Neural cell (in vitro differentiated cells): ENCODE measurements around the gene TTC39C. TPM values are rescaled to one million over a fixed set of nuclear protein-coding genes. Genes with fewer than 3 reads are reported as not detected.

Source experiments
- H2AFZ ChIP-seq: fragments of 200-600, 300-800 bp; sonication (generic), shearing (Covaris generic); 2 replicates; pipeline ENCODE4 v1.6.0; 2014; ENCODE audit warnings: low read depth, mild to moderate bottlenecking, antibody characterized with exemption, low read length, moderate library complexity
- H3F3A ChIP-seq: fragments of 200-600 bp; shearing (Covaris generic); 2 replicates; pipeline ENCODE4 v1.6.1; 2016; ENCODE audit warnings: mild to moderate bottlenecking, moderate library complexity, mixed read lengths, antibody characterized with exemption, low read length; ENCODE audit not compliant: insufficient read depth, poor library complexity, severe bottlenecking
- H3K27ac ChIP-seq: fragments of 200-600, 300-800 bp; sonication (generic), shearing (Covaris generic); 2 replicates; pipeline ENCODE4 v1.5.1; 2014; ENCODE audit warnings: mild to moderate bottlenecking, low read length, moderate library complexity
- H3K27me3 ChIP-seq: fragments of 300-800, 200-600 bp; sonication (generic), shearing (Covaris generic); 2 replicates; pipeline ENCODE4 v1.6.0; 2014; ENCODE audit warnings: mild to moderate bottlenecking, low read depth, low read length, moderate library complexity; ENCODE audit not compliant: insufficient read depth
- H3K36me3 ChIP-seq: fragments of 300-800, 200-600 bp; sonication (generic), shearing (Covaris generic); 2 replicates; pipeline ENCODE4 v1.5.1; 2014; ENCODE audit warnings: mild to moderate bottlenecking, antibody characterized with exemption, low read length, moderate library complexity; ENCODE audit not compliant: insufficient read depth
- H3K4me2 ChIP-seq: fragments of 300-800, 200-600 bp; sonication (generic), shearing (Covaris generic); 2 replicates; pipeline ENCODE4 v1.6.0; 2014; ENCODE audit warnings: mild to moderate bottlenecking, low read length
- H3K4me3 ChIP-seq: fragments of 300-800, 200-600 bp; sonication (generic), shearing (Covaris generic); 2 replicates; pipeline ENCODE4 v1.5.1; 2014; ENCODE audit warnings: mild to moderate bottlenecking, low read length, moderate library complexity
- H3K79me2 ChIP-seq: fragments of 200-600 bp; shearing (Covaris generic); replicated peaks from 2 replicates; pipeline ENCODE4 v1.6.0; 2014; ENCODE audit warnings: mild to moderate bottlenecking, low read length, moderate library complexity; ENCODE audit not compliant: insufficient read depth
- H3K9ac ChIP-seq: fragments of 300-800, 200-600 bp; sonication (generic), shearing (Covaris generic); 2 replicates; pipeline ENCODE4 v1.6.1; 2016; ENCODE audit warnings: mild to moderate bottlenecking, low read length, mixed read lengths
- H3K9me2 ChIP-seq: fragments of 200-600 bp; shearing (Covaris generic); 2 replicates; pipeline ENCODE4 v1.6.1; 2016; ENCODE audit warnings: mild to moderate bottlenecking, low read length, mixed read lengths; ENCODE audit not compliant: insufficient read depth
- H3K9me3 ChIP-seq: fragments of 200-600, 300-800 bp; sonication (generic), shearing (Covaris generic); 2 replicates; pipeline ENCODE4 v1.6.1; 2016; ENCODE audit warnings: mild to moderate bottlenecking, mixed run types, low read length, moderate library complexity, mixed read lengths
- H4K20me1 ChIP-seq: fragments of 200-600 bp; shearing (Covaris generic); 2 replicates; pipeline ENCODE4 v1.6.1; 2016; ENCODE audit warnings: mild to moderate bottlenecking, mixed run types; ENCODE audit not compliant: insufficient read depth
- EP300 ChIP-seq: fragments of 450-650 bp; conservative IDR thresholded peaks from 2 replicates; pipeline ENCODE4 v1.6.1; 2014; ENCODE audit warnings: antibody characterized with exemption, mild to moderate bottlenecking, moderate library complexity; ENCODE audit not compliant: poor library complexity, severe bottlenecking
- EZH2 ChIP-seq: fragments of 200-600, 300-800 bp; shearing (Covaris generic), sonication (generic); IDR thresholded peaks from 2 replicates; pipeline ENCODE4 v1.6.1; 2014; ENCODE audit warnings: antibody characterized with exemption, low read length, borderline replicate concordance, mild to moderate bottlenecking; ENCODE audit not compliant: insufficient read depth, poor library complexity, severe bottlenecking
- MXI1 ChIP-seq: fragments of 450-650 bp; conservative IDR thresholded peaks from 2 replicates; pipeline ENCODE4 v1.6.1; 2014; ENCODE audit warnings: antibody characterized with exemption, mild to moderate bottlenecking; ENCODE audit not compliant: poor library complexity, severe bottlenecking
- POLR2AphosphoS5 ChIP-seq: IDR thresholded peaks from 2 replicates; pipeline ENCODE4 v1.6.1; 2012
- RAD21 ChIP-seq: fragments of 450-650 bp; conservative IDR thresholded peaks from 2 replicates; pipeline ENCODE4 v1.6.1; 2014; ENCODE audit warnings: antibody characterized with exemption, mild to moderate bottlenecking, moderate library complexity
- REST ChIP-seq: IDR thresholded peaks from 2 replicates; pipeline ENCODE4 v1.6.1; 2012; ENCODE audit warnings: borderline replicate concordance
- SMC3 ChIP-seq: fragments of 450-650 bp; conservative IDR thresholded peaks from 2 replicates; pipeline ENCODE4 v1.6.1; 2014; ENCODE audit warnings: antibody characterized with exemption, mild to moderate bottlenecking, moderate library complexity; ENCODE audit not compliant: poor library complexity
- TAF1 ChIP-seq: IDR thresholded peaks from 2 replicates; pipeline ENCODE4 v1.6.1; 2012; ENCODE audit warnings: low read depth
- polyA plus RNA-seq: library from polyadenylated mRNA; depleted of rRNA; stranded (reverse); fragments of >200 nt; gene quantifications from 2 replicates; pipeline ENCODE4 v1.2.3, GENCODE V29; 2014
- TF ChIP-seq, protein P1 (sequence below): fragments of 450-650 bp; IDR thresholded peaks from 2 replicates; pipeline ENCODE4 v1.5.1; 2014; ENCODE audit warnings: antibody characterized with exemption, mild to moderate bottlenecking, moderate library complexity; ENCODE audit not compliant: poor library complexity, severe bottlenecking

Gene TTC39C
- polyA plus RNA-seq, 1 donor from 2014 or later: 19.9 TPM

GRCh38 chr18:24090876-24091275 is 76.3 kb downstream of the TTC39C start:
- Histone ChIP-seq H3K79me2 (no peaks in the 10 kb centered on the region), H3K9me2 (no peaks in the 10 kb centered on the region), H3K36me3 (peaks cover 5% of the 10 kb centered on the region), H3K4me3 (no peak overlapping the region), H3K27ac (no peak overlapping the region), H3F3A (no peaks in the 10 kb centered on the region), H3K9me3 (no peaks in the 10 kb centered on the region), H4K20me1 (no peaks in the 10 kb centered on the region), H3K27me3 (no peaks in the 10 kb centered on the region), H2AFZ (no peak overlapping the region), H3K9ac (no peak overlapping the region), H3K4me2 (no peak overlapping the region)
- TF ChIP-seq EP300 (no peak), TAF1 (no peak), MXI1 (no peak), REST (no peak), POLR2AphosphoS5 (no peak), RAD21 (no peak)
- TF ChIP-seq, protein P1, sequence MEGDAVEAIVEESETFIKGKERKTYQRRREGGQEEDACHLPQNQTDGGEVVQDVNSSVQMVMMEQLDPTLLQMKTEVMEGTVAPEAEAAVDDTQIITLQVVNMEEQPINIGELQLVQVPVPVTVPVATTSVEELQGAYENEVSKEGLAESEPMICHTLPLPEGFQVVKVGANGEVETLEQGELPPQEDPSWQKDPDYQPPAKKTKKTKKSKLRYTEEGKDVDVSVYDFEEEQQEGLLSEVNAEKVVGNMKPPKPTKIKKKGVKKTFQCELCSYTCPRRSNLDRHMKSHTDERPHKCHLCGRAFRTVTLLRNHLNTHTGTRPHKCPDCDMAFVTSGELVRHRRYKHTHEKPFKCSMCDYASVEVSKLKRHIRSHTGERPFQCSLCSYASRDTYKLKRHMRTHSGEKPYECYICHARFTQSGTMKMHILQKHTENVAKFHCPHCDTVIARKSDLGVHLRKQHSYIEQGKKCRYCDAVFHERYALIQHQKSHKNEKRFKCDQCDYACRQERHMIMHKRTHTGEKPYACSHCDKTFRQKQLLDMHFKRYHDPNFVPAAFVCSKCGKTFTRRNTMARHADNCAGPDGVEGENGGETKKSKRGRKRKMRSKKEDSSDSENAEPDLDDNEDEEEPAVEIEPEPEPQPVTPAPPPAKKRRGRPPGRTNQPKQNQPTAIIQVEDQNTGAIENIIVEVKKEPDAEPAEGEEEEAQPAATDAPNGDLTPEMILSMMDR: no peak

DNA sequence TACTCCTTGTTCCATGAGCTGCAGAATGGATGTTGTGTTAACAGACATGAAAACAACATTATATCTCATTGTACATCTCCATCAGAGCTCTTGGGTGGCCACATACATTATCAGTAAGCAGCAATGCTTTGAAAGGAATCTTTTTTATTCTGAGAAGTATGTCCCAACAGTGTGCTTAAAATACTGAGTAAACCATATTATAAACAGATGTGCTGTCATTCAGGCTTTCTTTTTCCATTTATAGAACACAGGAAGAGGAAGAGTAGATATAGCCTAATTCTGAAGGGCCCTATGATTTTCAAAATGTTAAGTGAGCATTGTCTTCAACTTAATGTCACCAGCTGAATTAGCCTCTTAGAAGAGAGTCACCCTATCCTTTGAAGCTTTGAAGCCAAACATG is 80.0 kb downstream of the TTC39C start:
- Histone ChIP-seq H3K79me2 (no peaks in the 10 kb centered on the region), H3K9me2 (no peaks in the 10 kb centered on the region), H3K27ac (no peak overlapping the region), H3K27me3 (no peaks in the 10 kb centered on the region), H4K20me1 (no peaks in the 10 kb centered on the region), H3K4me3 (no peak overlapping the region), H3K36me3 (peaks cover 5% of the 10 kb centered on the region), H3K9me3 (no peaks in the 10 kb centered on the region), H3K9ac (no peak overlapping the region), H2AFZ (no peak overlapping the region), H3F3A (no peaks in the 10 kb centered on the region), H3K4me2 (no peak overlapping the region)
- TF ChIP-seq MXI1 (no peak), POLR2AphosphoS5 (no peak)

DNA sequence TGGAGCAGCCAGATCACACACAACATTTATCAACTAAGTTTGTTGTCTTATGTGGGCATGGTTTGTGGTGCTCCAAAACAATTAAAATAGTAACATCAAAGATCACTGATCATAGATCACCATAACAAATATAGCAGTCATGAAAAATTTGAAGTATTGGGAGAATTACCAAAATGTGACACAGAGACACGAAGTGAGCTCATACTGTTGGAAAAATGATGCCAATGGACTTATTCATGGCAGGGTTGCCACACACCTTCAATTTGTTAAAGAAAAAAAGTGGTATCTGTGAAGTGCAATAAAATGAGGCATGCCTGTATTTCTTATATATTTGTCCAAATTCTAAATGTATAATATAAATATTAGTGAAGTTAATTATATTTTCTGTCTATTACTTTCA is 81.4 kb downstream of the TTC39C start:
- peaks cover 5% of the 10 kb centered on the region for H3K36me3 ChIP-seq
- H3K27me3 ChIP-seq: no peaks in the 10 kb centered on the region
- H3K4me3 ChIP-seq: no peak overlapping the region
- H3F3A ChIP-seq: no peaks in the 10 kb centered on the region
- TF ChIP-seq EZH2 (no peak), SMC3 (no peak), MXI1 (no peak), TAF1 (no peak), RAD21 (no peak), POLR2AphosphoS5 (no peak), REST (no peak), EP300 (no peak)
- TF ChIP-seq, protein P1: no peak
- H3K4me2 ChIP-seq: no peak overlapping the region
- H3K9me3 ChIP-seq: no peaks in the 10 kb centered on the region
- no peak overlapping the region for H3K27ac ChIP-seq
- H2AFZ ChIP-seq: no peak overlapping the region
- H3K79me2 ChIP-seq: no peaks in the 10 kb centered on the region
- no peaks in the 10 kb centered on the region for H3K9me2 ChIP-seq
- H3K9ac ChIP-seq: no peak overlapping the region
- no peaks in the 10 kb centered on the region for H4K20me1 ChIP-seq
